ENCODE results near the gene RAB11B. TPM values are rescaled to one million over a fixed set of nuclear protein-coding genes. Genes with fewer than 3 reads are reported as not detected.
A peak's percentile ranks its signal among the peaks of the same experiment; 100 is the strongest.
"Not testable (repeated sequence)": the region's sequence is repeated elsewhere in the genome, so short reads cannot be mapped to it uniquely, and the experiment has no call there.

RAB11B gene
- total RNA-seq, 3 donors from 2014 or later (not counting 1 experiment from before 2014, with no cell fraction given), result 101 to 116 (median 108) TPM

DNA sequence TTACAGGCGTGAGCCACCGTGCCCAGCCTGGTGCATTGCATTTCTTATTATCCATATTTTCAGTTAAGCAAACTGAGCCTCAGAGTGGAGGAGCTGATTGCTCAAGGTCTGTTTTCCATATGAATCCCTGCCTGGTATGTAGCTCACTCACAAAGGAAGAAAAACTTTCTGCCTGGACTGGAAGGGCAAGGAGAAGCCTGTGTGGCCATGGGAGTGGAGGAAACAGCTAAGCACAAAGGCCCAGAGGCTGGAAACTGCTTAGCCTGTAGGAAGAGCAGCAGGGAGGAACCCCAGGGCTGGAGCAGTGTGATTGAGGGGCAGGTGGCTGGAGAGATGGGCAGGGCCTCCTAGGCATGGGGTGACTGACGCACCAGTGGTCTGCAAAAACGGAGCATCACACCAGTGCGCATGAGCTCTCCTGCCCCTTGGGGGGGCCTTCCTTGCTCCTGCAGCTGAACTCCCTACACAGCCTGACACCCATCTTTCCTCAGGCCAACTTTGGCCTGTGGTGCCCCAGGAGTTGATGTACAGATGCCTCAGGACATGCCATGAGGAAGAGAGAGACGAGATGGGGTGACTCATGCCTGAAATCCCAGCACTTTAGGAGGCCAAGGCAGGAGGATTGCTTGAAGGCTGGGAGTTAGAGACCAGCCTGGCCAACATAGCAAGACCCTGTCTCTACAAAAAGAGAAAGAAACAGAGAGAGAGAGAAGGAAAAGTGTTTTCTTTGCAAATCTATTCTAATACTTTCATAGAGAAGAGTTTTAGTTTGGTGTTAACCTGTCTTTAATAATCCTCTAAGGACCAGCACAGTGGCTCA is 51.8 kb downstream of the RAB11B start:
- no peaks in the 10 kb centered on the region for H3K9me3 Mint-ChIP-seq
- DNase-seq (no peak), ATAC-seq (no peak)
- Histone ChIP-seq H3K36me3 (ENCODE audit: control insufficient read depth, insufficient read depth, low read length) (peaks cover 8% of the 10 kb centered on the region), H3K4me1 (ENCODE audit: control insufficient read depth, insufficient read depth, low read length) (peaks cover 18% of the 10 kb centered on the region), H3K9me3 (ENCODE audit: control insufficient read depth, insufficient read depth, low read length) (no peaks in the 10 kb centered on the region), H3K27me3 (ENCODE audit: control insufficient read depth, insufficient read depth, low read length) (no peaks in the 10 kb centered on the region), H3K27ac (ENCODE audit: low read length) (no peak overlapping the region), H3K4me3 (ENCODE audit: low read length) (no peak overlapping the region)
- no peaks in the 10 kb centered on the region for H3K27me3 Mint-ChIP-seq (ENCODE audit: low read depth in 2 of 2)
- H3K4me3 Mint-ChIP-seq, result peak overlapping the region; percentile 64
- intact Hi-C loops (cut with micrococcal nuclease), result loop anchor here (10.0 kb wide), 1 partner anchor 63 kb away; the partner anchor contains the start of gene PRAM1
- H3K4me1 Mint-ChIP-seq, result peaks cover 19 to 21% of the 10 kb centered on the region in 2 donors
- TF ChIP-seq, protein P1, sequence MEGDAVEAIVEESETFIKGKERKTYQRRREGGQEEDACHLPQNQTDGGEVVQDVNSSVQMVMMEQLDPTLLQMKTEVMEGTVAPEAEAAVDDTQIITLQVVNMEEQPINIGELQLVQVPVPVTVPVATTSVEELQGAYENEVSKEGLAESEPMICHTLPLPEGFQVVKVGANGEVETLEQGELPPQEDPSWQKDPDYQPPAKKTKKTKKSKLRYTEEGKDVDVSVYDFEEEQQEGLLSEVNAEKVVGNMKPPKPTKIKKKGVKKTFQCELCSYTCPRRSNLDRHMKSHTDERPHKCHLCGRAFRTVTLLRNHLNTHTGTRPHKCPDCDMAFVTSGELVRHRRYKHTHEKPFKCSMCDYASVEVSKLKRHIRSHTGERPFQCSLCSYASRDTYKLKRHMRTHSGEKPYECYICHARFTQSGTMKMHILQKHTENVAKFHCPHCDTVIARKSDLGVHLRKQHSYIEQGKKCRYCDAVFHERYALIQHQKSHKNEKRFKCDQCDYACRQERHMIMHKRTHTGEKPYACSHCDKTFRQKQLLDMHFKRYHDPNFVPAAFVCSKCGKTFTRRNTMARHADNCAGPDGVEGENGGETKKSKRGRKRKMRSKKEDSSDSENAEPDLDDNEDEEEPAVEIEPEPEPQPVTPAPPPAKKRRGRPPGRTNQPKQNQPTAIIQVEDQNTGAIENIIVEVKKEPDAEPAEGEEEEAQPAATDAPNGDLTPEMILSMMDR (IDR thresholded peaks at IDR 0.05), result no peak
- WGBS (ENCODE audit: insufficient coverage), result 94% methylated on average over 6 of the region's 6 CpGs
- no peaks in the 10 kb centered on the region for H3K36me3 Mint-ChIP-seq
- H3K27ac Mint-ChIP-seq, result peak overlapping the region in 1 of 2 donors; percentile 31

DNA sequence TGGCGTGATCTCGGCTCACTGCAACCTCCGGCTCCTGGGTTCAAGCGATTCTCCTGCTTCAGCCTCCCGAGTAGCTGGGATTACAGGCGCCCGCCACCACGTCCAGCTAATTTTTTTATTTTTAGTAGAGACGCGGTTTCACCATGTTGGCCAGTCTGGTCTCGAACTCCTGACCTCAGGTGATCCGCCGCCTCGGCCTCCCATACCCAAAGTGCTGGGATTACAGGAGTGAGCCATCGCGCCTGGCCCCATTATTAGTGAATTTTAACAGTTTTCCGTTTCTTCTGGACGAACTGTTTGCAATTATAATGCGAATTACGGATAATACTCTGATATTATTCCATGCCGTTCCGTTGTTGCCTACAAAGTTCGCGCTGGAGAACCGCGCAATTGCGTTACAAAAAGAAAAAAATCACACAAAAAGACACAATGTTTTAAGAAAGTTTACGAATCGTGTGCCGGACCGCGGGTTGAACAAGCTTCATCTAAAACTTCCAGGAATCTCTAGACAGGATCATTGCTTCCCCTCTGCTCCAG is 54.0 kb downstream of the RAB11B start:
- intact Hi-C loops (cut with micrococcal nuclease), result loop anchor here (1.0 to 10.0 kb wide), 3 partner anchors 31 to 61 kb away; partner anchors contain the start of genes MARCHF2, PRAM1 and RAB11B
- 38% methylated on average over 32 of the region's 32 CpGs for WGBS (ENCODE audit: insufficient coverage)
- H3K4me3 ChIP-seq (ENCODE audit: low read length), result peak overlapping the region; percentile 99

DNA sequence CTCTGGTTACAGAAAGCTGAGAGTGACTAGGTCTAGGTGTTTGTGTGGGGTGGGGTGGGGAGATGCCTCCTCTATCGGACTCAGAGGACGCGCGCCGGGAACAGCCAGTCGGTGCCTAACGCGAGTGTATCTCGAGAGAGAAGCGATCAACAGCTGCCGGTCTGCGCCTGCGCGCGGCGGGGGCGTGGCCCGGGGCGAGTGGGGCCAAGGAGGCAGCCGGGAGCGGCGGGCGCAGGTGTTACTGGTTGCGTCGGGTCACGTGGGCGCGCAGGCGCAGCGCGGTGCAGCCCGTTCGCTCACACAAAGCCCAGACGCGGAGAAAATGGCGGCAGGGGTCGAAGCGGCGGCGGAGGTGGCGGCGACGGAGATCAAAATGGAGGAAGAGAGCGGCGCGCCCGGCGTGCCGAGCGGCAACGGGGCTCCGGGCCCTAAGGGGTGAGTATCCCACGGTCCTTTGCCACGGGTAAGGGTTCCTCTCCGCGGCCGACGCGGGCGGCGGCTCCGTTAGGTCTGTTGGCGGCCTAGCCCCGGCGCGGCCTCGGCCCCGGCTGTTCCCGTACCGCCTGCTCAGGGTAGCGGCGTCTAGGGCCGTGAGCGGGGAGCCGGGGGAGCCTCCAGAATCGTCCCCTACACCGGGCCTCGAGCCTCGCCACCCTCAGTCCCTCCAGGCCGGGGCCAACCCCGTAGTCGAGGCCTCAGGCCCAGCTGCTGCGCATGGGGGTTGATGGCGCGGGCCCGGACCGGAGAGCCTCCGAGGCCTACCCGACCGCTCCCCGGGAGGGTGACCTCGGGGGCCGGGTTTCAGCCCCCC is 54.7 kb downstream of the RAB11B start, which contains the start of gene HNRNPM:
HNRNPM (plus strand) TSS at position 299 of the 811 bp plus-strand sequence; CDS start at position 323, 24 bp downstream.
- Mint-ChIP-seq H3K9me3 (no peaks in the 10 kb centered on the region), H3K27me3 (ENCODE audit: low read depth in 2 of 2) (no peaks in the 10 kb centered on the region), H3K4me1 (peaks cover 39 to 45% of the 10 kb centered on the region in 2 donors), H3K36me3 (no peaks in the 10 kb centered on the region), H3K27ac (peak within 1 kb of the TSS; percentile 94 to 100), H3K4me3 (peak within 1 kb of the TSS; percentile 97)
- peak within 1 kb of the TSS; percentile 98 for H3K27ac ChIP-seq (ENCODE audit: low read length)
- H3K4me3 ChIP-seq (ENCODE audit: low read length), result peak within 1 kb of the TSS; percentile 99
- peak; percentile 99 to 100 for DNase-seq
- WGBS (ENCODE audit: insufficient coverage), result under 1% methylated on average over 93 of the region's 93 CpGs
- peak; percentile 91 to 99 (median 95) for ATAC-seq
- TF ChIP-seq, protein P1 (IDR thresholded peaks at IDR 0.05), result no peak
- intact Hi-C loops (cut with micrococcal nuclease), result loop anchor here (1.0 to 10.0 kb wide), 3 partner anchors 32 to 60 kb away; partner anchors contain the start of genes MARCHF2, PRAM1 and RAB11B
- H3K36me3 ChIP-seq (ENCODE audit: control insufficient read depth, insufficient read depth, low read length), result peaks cover 16% of the 10 kb centered on the region
- no peaks in the 10 kb centered on the region for H3K27me3 ChIP-seq (ENCODE audit: control insufficient read depth, insufficient read depth, low read length)
- no peaks in the 10 kb centered on the region for H3K9me3 ChIP-seq (ENCODE audit: control insufficient read depth, insufficient read depth, low read length)
- H3K4me1 ChIP-seq (ENCODE audit: control insufficient read depth, insufficient read depth, low read length), result peaks cover 36% of the 10 kb centered on the region

More for the DNA sequence above, 54.0 kb downstream of the RAB11B start:
- H3K36me3 Mint-ChIP-seq; ATAC-seq; H3K27me3 Mint-ChIP-seq (ENCODE audit: low read depth in 2 of 2); H3K9me3 ChIP-seq (ENCODE audit: control insufficient read depth, insufficient read depth, low read length); DNase-seq; H3K9me3 Mint-ChIP-seq; H3K27me3 ChIP-seq (ENCODE audit: control insufficient read depth, insufficient read depth, low read length): not testable (repeated sequence)
- Histone ChIP-seq H3K36me3 (ENCODE audit: control insufficient read depth, insufficient read depth, low read length) (peaks cover 16% of the 10 kb centered on the region), H3K4me1 (ENCODE audit: control insufficient read depth, insufficient read depth, low read length) (peaks cover 34% of the 10 kb centered on the region), H3K27ac (ENCODE audit: low read length) (peak overlapping the region; percentile 67)
- peaks cover 36 to 40% of the 10 kb centered on the region in 2 donors for H3K4me1 Mint-ChIP-seq
- peak overlapping the region; percentile 97 for H3K4me3 Mint-ChIP-seq
- H3K27ac Mint-ChIP-seq, result peak overlapping the region; percentile 94 to 100
